8988T (cell line): ENCODE data around the gene ALDH9A1.
"Not testable (repeated sequence)": the region's sequence is repeated elsewhere in the genome, so short reads cannot be mapped to it uniquely, and the experiment has no call there.

ENCODE experiments used
- DNase-seq: peaks from one replicate; pipeline ENCODE4 v3.0.0; 2011

Gene ALDH9A1

DNA sequence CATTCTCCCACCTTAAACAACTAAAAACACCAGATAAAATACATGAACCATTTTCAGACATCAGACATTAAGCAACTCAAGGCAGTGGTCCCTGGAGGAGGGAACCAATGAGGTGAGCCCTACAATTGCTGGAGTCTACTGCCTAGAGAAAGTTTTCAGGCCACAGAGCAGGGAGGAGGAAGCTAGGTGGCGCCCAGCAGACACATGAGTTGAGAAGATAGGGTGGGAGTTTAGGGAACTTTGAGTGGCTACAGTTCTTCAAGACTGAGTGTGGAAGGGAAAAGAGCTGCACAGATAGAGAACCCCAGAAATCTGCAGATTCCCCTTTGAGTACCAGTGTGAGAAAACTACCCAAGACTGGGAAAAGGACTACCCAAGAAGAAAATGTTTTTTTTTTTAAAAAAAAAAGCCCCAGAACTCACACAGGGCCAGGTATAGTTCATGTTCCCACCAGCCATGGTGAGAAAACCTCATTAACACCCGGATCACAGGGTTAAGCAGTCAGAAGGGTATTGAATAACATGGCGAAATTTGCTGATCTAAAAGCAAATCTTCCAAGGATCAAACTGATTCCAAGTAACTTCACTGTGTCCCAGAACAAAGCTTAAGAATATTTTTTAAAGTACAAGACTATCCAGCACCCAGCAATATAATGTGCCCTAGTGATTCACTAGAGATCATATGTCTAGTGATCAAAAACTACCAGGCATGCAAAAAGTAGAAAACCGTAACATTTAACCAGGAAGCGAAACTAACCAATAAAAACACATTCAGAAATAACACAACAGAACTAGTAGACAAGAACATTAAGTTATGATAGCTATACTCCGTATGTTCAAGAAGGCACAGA is 12.0 kb downstream of the ALDH9A1 start:
- no peak for DNase-seq

GRCh38 chr1:165683848-165684485 is 14.4 kb downstream of the ALDH9A1 start:
- no peak for DNase-seq

GRCh38 chr1:165680773-165681172 is 17.6 kb downstream of the ALDH9A1 start:
- not testable (repeated sequence) for DNase-seq

GRCh38 chr1:165680303-165680702 is 18.1 kb downstream of the ALDH9A1 start:
- no peak for DNase-seq

- no peak for DNase-seq
Measured at GRCh38 chr1:165679282-165680036, 18.9 kb downstream of the ALDH9A1 start.

DNA sequence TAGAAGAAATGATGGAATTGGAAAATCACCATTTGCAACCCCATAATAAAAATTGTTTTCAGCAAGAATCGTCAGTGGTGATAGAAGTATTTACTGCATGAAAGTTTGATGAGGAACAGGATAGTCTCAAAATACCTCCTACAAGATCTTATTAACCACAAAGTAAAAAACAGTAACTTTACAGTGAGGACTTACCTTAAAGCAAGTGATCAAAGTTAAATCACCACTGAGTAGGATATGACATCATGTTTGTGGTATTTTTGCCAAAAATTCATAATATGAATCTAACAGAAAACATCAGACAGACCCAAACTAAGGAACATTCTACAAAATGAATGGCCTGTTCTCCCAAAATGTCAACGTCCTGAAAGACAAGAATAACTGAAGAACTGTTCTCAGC is 19.9 kb downstream of the ALDH9A1 start:
- no peak for DNase-seq

DNA sequence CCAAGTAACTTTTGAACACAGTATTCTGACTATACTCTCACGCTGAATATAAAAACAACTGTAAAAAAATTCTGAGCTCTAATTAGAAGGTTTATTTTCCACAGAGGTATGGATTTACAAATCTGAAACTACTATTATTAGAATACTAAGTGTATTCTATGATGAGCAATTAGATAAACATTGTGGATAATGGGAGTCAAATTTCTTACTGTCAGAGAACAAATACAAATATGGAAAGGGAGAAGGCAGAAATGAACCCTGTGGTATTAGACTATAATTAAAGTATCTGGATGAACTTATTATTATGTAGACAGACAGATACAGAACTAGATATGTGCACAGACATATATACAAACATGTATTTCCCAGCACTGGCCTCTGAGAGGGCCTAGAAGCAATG is 22.6 kb downstream of the ALDH9A1 start:
- DNase-seq = no peak

DNA sequence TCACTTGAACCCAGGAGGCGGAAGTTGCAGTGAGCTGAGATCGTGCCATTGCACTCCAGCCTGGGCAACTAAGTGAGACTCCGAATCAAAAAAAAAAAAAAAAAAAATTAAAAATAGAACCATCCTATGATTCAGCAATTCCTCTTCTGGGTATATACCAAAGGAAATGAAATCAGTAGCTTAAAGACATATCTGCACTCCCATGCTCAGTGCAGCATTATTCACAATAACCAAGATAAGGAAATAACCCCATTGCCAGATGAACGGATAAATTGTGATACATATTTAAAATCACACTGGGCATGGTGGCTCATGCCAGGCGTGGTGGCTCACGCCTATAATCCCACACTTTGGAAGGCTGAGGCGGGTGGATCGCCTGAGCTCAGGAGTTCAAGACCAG is 23.8 kb downstream of the ALDH9A1 start:
- no peak for DNase-seq

- DNase-seq = no peak
Measured at GRCh38 chr1:165671526-165671925, 26.8 kb downstream of the ALDH9A1 start.

- DNase-seq = no peak
Measured at GRCh38 chr1:165668184-165668583, 30.2 kb downstream of the ALDH9A1 start.

GRCh38 chr1:165666152-165666825 is 32.1 kb downstream of the ALDH9A1 start:
- no peak for DNase-seq

GRCh38 chr1:165662186-165662585 is 36.2 kb downstream of the ALDH9A1 start:
- no peak for DNase-seq

- DNase-seq = no peak
Measured at GRCh38 chr1:165661703-165662102, 36.7 kb downstream of the ALDH9A1 start.

DNA sequence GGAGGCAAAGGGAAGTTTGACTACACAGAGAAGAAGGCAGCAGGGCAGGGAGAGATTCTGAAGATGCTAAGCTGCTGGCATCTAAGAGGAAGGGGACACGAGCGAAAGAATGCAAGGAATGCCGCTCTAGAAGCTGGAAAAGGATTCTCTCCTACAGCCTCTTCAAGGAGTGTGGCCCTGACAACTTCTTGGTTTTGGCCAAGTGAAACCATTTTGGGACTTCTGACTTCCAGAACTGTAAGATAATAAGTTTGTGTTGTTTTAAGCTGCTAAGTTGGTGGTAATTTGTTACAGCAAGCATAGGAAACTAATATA is 38.8 kb downstream of the ALDH9A1 start:
- DNase-seq = no peak

GRCh38 chr1:165658766-165659580 is 39.4 kb downstream of the ALDH9A1 start:
- DNase-seq = not testable (repeated sequence)

DNA sequence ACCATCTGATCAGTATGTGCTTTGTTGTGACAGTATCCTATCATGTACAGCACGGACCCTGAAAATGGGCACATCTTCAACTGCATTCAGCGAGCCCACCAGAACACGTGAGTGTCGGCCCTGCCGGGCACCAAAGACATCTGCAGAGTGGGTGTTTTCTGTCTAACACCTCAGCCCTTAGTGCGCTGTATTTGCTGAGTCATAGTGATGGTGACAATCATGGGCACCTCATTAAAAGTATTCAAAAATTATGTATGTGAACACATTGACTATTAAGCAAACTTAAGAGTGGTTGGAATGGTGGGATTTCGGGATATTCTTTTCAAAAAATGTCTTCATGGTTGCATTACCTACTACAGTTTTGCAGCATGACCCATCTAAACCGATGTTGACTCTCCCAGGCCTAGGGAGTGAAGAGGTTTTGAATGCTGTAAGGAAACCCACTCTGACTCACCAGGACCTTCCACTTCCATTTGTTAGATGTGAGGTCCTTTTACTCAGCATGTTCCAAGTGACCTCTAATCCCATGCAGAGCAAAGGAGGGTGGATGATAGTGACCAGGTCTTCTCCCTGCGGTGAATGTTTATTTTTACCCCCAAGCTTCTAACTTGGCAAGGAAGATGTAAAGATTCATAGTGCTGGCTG is 47.3 kb downstream of the ALDH9A1 start:
- no peak for DNase-seq

- DNase-seq = no peak
Measured at GRCh38 chr1:165648919-165649572, 49.3 kb downstream of the ALDH9A1 start.

DNA sequence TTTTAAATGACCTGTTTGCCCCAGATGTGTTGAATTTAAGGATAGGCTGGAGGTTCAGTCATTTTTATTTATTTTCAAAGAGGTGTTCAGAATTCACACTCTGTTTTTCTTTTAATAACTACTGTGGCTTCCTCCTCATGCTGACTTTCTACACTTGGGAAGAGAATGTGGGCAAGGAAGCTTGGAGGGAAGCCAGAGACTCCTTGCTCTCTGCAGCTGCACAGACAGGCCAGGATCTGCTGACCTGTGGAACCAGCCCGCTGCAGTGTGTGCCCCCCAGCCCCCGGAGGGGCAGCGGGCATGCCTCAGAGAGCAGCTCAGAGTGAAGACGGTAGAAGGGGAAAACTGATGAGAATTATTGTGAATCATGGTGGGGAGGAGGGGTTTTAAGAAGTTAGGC is 50.4 kb downstream of the ALDH9A1 start:
- DNase-seq = no peak

GRCh38 chr1:165647517-165647916 is 50.8 kb downstream of the ALDH9A1 start:
- DNase-seq = no peak

DNA sequence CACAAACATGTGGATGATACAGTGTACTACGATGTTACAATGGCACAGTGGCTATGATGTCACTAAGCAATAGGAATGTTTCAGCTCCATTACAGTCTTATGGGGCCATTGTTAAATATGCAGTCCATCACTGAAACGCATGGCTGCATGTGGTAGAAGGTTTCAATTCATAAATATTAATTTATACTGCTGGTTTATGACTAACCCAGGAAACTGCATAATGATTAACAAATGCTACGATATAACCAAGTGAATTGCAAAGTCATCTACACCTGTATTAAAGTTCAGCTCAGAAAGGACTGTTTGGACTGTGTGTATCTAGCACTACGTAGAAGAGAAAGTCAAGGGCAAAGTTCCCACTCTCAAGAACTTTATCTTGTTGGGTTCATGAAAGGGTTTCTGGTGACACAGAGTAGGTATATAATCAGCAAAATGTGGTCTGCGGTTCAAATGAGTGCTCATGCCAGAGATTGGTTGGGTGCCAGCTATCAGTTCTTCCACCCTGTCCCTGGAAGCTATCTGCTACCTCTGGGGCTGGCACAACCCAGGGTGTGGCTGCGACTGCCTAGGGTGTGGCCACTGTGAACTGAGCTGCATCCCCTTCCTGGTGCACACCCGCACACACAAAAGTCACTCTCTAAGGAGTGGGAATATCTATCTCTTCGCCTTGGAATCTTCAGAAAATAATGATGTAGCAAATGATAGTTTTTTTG is 52.6 kb downstream of the ALDH9A1 start:
- no peak for DNase-seq
